CD14-positive monocyte (primary cell): ENCODE measurements around the gene APIP. TPM values are rescaled to one million over a fixed set of nuclear protein-coding genes. Genes with fewer than 3 reads are reported as not detected.

Source experiments
- DNase-seq, 3 donors: peaks; one replicate each; pipeline ENCODE4 v3.0.0-alpha.2; 2011 to 2022
- H2AFZ ChIP-seq: 2 replicates; pipeline ENCODE4 v1.6.0; 2012; ENCODE audit warnings: mild to moderate bottlenecking, low read depth, low read length, inconsistent platforms; ENCODE audit not compliant: insufficient read depth, poor library complexity, severe bottlenecking
- H3K27ac ChIP-seq, 2 donors: 1 replicate in 1 of 2; 2 replicates in 1 of 2; pipeline ENCODE4 v1.5.1; 2012 to 2013; ENCODE audit warnings: low read length in 2 of 2, control low read depth in 1 of 2, inconsistent platforms in 1 of 2, low read depth in 1 of 2, mild to moderate bottlenecking in 1 of 2
- H3K27me3 ChIP-seq, 2 donors: one replicate each; pipeline versions ENCODE4 v1.6.0 to v1.6.1; 2011 to 2013; ENCODE audit warnings: low read length in 2 of 2; ENCODE audit not compliant: control insufficient read depth in 2 of 2, insufficient read depth in 2 of 2
- H3K36me3 ChIP-seq, 2 donors: replicated peaks in 1 of 2; 1 replicate in 1 of 2; 2 replicates in 1 of 2; pipeline versions ENCODE4 v1.5.1 to v1.6.1; 2012 to 2013; ENCODE audit warnings: low read length in 2 of 2, control low read depth in 1 of 2, inconsistent platforms in 1 of 2, mild to moderate bottlenecking in 1 of 2; ENCODE audit not compliant: insufficient read depth in 2 of 2, control insufficient read depth in 1 of 2
- H3K4me1 ChIP-seq, 2 donors: 1 replicate in 1 of 2; 2 replicates in 1 of 2; pipeline versions ENCODE4 v1.5.1 to v1.6.1; 2012 to 2013; ENCODE audit warnings: low read length in 2 of 2, control low read depth in 1 of 2, inconsistent platforms in 1 of 2, mild to moderate bottlenecking in 1 of 2, moderate library complexity in 1 of 2; ENCODE audit not compliant: insufficient read depth in 2 of 2, control insufficient read depth in 1 of 2
- H3K4me2 ChIP-seq: replicated peaks from 2 replicates; pipeline ENCODE3; 2012; ENCODE audit warnings: low read length, moderate library complexity, mild to moderate bottlenecking; ENCODE audit not compliant: poor library complexity, severe bottlenecking; ENCODE audit errors: extremely low read depth
- H3K4me3 ChIP-seq, 3 experiments: fragments of 200-600 bp in 1 of 3; sonication (generic) in 1 of 3; replicated peaks in 1 of 3; 1 replicate in 2 of 3; 2 replicates in 1 of 3; pipeline ENCODE4 v1.5.1; 2011 to 2013; ENCODE audit warnings: low read length in 3 of 3, mild to moderate bottlenecking in 3 of 3, control low read depth in 2 of 3, low read depth in 2 of 3, inconsistent platforms in 1 of 3, moderate library complexity in 1 of 3
- H3K79me2 ChIP-seq: 2 replicates; pipeline ENCODE4 v1.6.0; 2012; ENCODE audit warnings: mild to moderate bottlenecking, control low read depth, inconsistent platforms, low read length, moderate library complexity; ENCODE audit not compliant: insufficient read depth
- H3K9ac ChIP-seq: 2 replicates; pipeline ENCODE4 v1.6.0; 2017; ENCODE audit warnings: low read length, mild to moderate bottlenecking; ENCODE audit not compliant: insufficient read depth, poor library complexity, severe bottlenecking
- H3K9me3 ChIP-seq, 2 donors: replicated peaks in 1 of 2; 1 replicate in 1 of 2; 2 replicates in 1 of 2; pipeline versions ENCODE4 v1.5.1 to v1.6.1; 2012 to 2013; ENCODE audit warnings: low read length in 2 of 2, control low read depth in 1 of 2; ENCODE audit not compliant: control insufficient read depth in 1 of 2, insufficient read depth in 1 of 2
- H4K20me1 ChIP-seq: 2 replicates; pipeline ENCODE4 v1.6.0; 2012; ENCODE audit warnings: mild to moderate bottlenecking, low read length, control low read depth, moderate library complexity; ENCODE audit not compliant: insufficient read depth
- H3K27ac Mint-ChIP-seq, 7 donors: one replicate each; pipeline ENCODE4 v1.8.0; 2020; ENCODE audit warnings: mild to moderate bottlenecking in 7 of 7, mixed read lengths in 7 of 7, moderate library complexity in 6 of 7, inconsistent platforms in 2 of 7
- H3K27me3 Mint-ChIP-seq, 3 donors: one replicate each; pipeline ENCODE4 v1.8.0; 2021 to 2022; ENCODE audit warnings: low read depth in 3 of 3, mild to moderate bottlenecking in 3 of 3, mixed read lengths in 3 of 3, moderate library complexity in 3 of 3, inconsistent platforms in 1 of 3
- H3K36me3 Mint-ChIP-seq, 2 donors: one replicate each; pipeline ENCODE4 v1.8.0; 2020; ENCODE audit warnings: mixed read lengths in 2 of 2, inconsistent platforms in 1 of 2, mild to moderate bottlenecking in 1 of 2
- H3K4me1 Mint-ChIP-seq: one replicate; pipeline ENCODE4 v1.8.0; 2020; ENCODE audit warnings: mild to moderate bottlenecking, mixed read lengths
- H3K4me3 Mint-ChIP-seq, 2 donors: one replicate each; pipeline ENCODE4 v1.8.0; 2020; ENCODE audit warnings: mild to moderate bottlenecking in 2 of 2, mixed read lengths in 2 of 2, moderate library complexity in 1 of 2
- H3K9me3 Mint-ChIP-seq, 7 donors: one replicate each; pipeline ENCODE4 v1.8.0; 2020 to 2022; ENCODE audit warnings: mixed read lengths in 7 of 7, mild to moderate bottlenecking in 6 of 7, moderate library complexity in 6 of 7, inconsistent platforms in 2 of 7
- WGBS: methylation state at CpG from one replicate; pipeline ENCODE4 v1.1.5; 2013; ENCODE audit warnings: missing lambda C conversion rate; ENCODE audit not compliant: insufficient coverage; 5-methylcytosine and 5-hydroxymethylcytosine counted together
- intact Hi-C, 2 donors: fragments of 100-400 bp; cut with micrococcal nuclease; formaldehyde crosslinking; loops; one replicate each; pipeline versions ENCODE4 v1.15.0 to v1.15.1; 2023
- polyA plus RNA-seq, 3 donors: library from polyadenylated mRNA; depleted of rRNA in 1 of 3; unstranded in 2 of 3; stranded (reverse) in 1 of 3; fragments of 300-500 nt in 2 of 3; fragments of >200 nt in 1 of 3; fragmentation: Illumina TruSeq in 2 of 3; gene quantifications; 1 replicate in 2 of 3; 2 replicates in 1 of 3; pipeline ENCODE4 v1.2.3, GENCODE V29; 2012 to 2021
- TF ChIP-seq, protein P1 (sequence below): fragments of 200-600 bp; IDR thresholded peaks from one replicate; pipeline ENCODE4 v1.8.0; 2022; ENCODE audit warnings: antibody characterized with exemption, mild to moderate bottlenecking

Gene APIP
- polyA plus RNA-seq, 3 donors, result 16.3 to 25.4 (median 22.9) TPM

DNA sequence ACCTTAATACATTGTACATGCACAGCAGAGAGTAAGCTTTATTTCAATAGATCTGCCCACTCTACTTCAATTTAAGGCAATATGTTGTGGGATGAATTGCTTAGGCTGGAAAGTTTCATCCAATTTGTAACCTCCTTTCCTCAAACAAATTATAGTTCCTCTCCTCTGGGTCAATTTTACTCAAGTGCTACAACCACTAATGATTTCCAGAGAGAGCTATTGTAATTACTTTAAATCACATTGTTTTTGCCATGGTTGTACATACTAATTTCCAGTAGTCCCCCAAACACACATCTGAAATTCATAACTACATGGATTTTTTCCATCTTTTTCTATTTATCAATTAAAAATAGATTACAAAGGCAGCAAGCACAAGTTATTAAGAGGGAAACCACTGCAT lies 72.9 kb downstream of the APIP start:
- Mint-ChIP-seq H3K9me3 (no peaks in the 10 kb centered on the region), H3K27me3 (peaks cover 2% of the 10 kb centered on the region in 3 donors), H3K36me3 (no peaks in the 10 kb centered on the region), H3K4me1 (no peaks in the 10 kb centered on the region), H3K4me3 (no peak overlapping the region), H3K27ac (no peak overlapping the region)
- Histone ChIP-seq H3K27ac (no peak overlapping the region), H3K79me2 (no peaks in the 10 kb centered on the region), H3K36me3 (no peaks in the 10 kb centered on the region), H3K9me3 (no peaks in the 10 kb centered on the region), H3K4me2 (no peak overlapping the region), H2AFZ (no peak overlapping the region), H4K20me1 (no peaks in the 10 kb centered on the region), H3K4me3 (no peak overlapping the region), H3K4me1 (no peaks in the 10 kb centered on the region), H3K27me3 (no peaks in the 10 kb centered on the region), H3K9ac (no peak overlapping the region)
- DNase-seq, result no peak
- TF ChIP-seq, protein P1, sequence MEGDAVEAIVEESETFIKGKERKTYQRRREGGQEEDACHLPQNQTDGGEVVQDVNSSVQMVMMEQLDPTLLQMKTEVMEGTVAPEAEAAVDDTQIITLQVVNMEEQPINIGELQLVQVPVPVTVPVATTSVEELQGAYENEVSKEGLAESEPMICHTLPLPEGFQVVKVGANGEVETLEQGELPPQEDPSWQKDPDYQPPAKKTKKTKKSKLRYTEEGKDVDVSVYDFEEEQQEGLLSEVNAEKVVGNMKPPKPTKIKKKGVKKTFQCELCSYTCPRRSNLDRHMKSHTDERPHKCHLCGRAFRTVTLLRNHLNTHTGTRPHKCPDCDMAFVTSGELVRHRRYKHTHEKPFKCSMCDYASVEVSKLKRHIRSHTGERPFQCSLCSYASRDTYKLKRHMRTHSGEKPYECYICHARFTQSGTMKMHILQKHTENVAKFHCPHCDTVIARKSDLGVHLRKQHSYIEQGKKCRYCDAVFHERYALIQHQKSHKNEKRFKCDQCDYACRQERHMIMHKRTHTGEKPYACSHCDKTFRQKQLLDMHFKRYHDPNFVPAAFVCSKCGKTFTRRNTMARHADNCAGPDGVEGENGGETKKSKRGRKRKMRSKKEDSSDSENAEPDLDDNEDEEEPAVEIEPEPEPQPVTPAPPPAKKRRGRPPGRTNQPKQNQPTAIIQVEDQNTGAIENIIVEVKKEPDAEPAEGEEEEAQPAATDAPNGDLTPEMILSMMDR, result no peak
- intact Hi-C loops, result no loop called here

DNA sequence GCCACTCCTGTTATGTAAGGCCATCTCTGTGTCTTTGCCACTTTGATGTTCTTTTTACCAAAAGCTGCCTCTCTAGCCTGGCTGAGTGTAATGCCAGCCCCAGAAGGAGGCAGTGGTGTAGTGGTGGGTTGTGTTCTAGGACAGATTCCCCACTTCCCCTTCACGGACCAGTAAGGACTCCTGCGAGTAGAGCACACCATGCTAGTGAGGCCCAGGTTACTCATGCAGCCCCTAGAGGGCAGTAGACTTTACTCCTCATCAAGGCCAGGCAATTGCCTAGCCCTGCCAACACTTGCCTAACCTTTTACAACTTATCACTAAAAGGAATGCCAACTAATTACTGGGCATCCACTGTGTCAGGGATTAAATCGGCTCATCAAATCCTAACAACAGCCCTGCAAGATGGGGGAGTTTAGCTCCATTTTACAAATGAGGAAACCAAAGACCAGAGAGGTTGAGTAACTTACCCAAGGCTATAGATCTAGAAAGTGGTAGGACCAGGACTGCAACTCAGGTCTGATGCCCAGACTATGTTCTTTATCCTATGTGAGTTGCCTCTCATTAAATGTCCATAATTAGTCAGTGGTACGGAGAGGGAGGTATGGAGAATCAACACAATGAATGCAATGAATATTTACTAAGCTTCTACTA lies 75.3 kb downstream of the APIP start:
- intact Hi-C loops, result no loop called here
- no peaks in the 10 kb centered on the region for H3K4me1 ChIP-seq
- H3K27ac ChIP-seq, result no peak overlapping the region
- no peak overlapping the region for H3K27ac Mint-ChIP-seq
- no peaks in the 10 kb centered on the region for H3K9me3 ChIP-seq
- TF ChIP-seq, protein P1, result peak; percentile 88
- H2AFZ ChIP-seq, result no peak overlapping the region
- peak; percentile 42 to 70 (median 69) for DNase-seq
- H3K9me3 Mint-ChIP-seq, result no peaks in the 10 kb centered on the region
- H3K27me3 ChIP-seq, result no peaks in the 10 kb centered on the region
- no peaks in the 10 kb centered on the region for H4K20me1 ChIP-seq
- H3K27me3 Mint-ChIP-seq, result peaks cover 2% of the 10 kb centered on the region in 3 donors
- H3K36me3 Mint-ChIP-seq, result no peaks in the 10 kb centered on the region
- no CpG with 5 or more reads among the region's 4 CpGs for WGBS
- H3K4me3 Mint-ChIP-seq, result no peak overlapping the region
- H3K4me2 ChIP-seq, result no peak overlapping the region
- H3K79me2 ChIP-seq, result no peaks in the 10 kb centered on the region
- H3K9ac ChIP-seq, result no peak overlapping the region
- H3K4me3 ChIP-seq, result no peak overlapping the region
- no peaks in the 10 kb centered on the region for H3K36me3 ChIP-seq
- H3K4me1 Mint-ChIP-seq, result no peaks in the 10 kb centered on the region
